A673 (cell line): ENCODE measurements around the gene RER1. TPM values are rescaled to one million over a fixed set of nuclear protein-coding genes. Genes with fewer than 3 reads are reported as not detected.
A peak's percentile ranks its signal among the peaks of the same experiment; 100 is the strongest.

Source experiments
- BruUV-seq: library from RNA; stranded (reverse); fragments of 400-500 nt; replicated peaks from 2 replicates; lab custom pipeline; 2021; lab: Mats Ljungman, UMichigan
- CTCF ChIA-PET: fragments of 300-600 bp; sonication (Branson Sonifier 250); formaldehyde crosslinking; loops from one replicate; lab custom pipeline; 2022; ENCODE audit warnings: antibody characterized with exemption; lab: Charles Lee
- POLR2A ChIA-PET: fragments of 300-600 bp; sonication (Branson Sonifier 250); formaldehyde crosslinking; loops from one replicate; lab custom pipeline; 2022; ENCODE audit warnings: antibody characterized with exemption; ENCODE audit not compliant: low non-redundant PET; lab: Charles Lee
- DNase-seq: peaks from one replicate; pipeline ENCODE4 v3.0.0-alpha.2; 2015; ENCODE audit warnings: low spot score
- H3K27ac ChIP-seq: fragments of 200-600 bp; sonication (generic); 2 replicates; pipeline ENCODE4 v1.5.1; 2016; ENCODE audit warnings: mixed run types, low read depth, mild to moderate bottlenecking, mixed read lengths, antibody characterized with exemption, low read length; ENCODE audit not compliant: poor library complexity, severe bottlenecking
- H3K27me3 ChIP-seq: fragments of 200-600 bp; sonication (generic); replicated peaks from 2 replicates; pipeline ENCODE4 v1.6.1; 2017; ENCODE audit warnings: mixed run types, low read depth, mild to moderate bottlenecking, mixed read lengths, antibody characterized with exemption, low read length; ENCODE audit not compliant: insufficient read depth, poor library complexity
- H3K36me3 ChIP-seq: fragments of 200-600 bp; sonication (generic); 2 replicates; pipeline ENCODE4 v1.6.1; 2016; ENCODE audit warnings: mixed run types, mild to moderate bottlenecking, mixed read lengths, antibody characterized with exemption, low read length; ENCODE audit not compliant: insufficient read depth, poor library complexity, severe bottlenecking
- H3K4me1 ChIP-seq: fragments of 200-600 bp; sonication (generic); 2 replicates; pipeline ENCODE4 v1.6.1; 2017; ENCODE audit warnings: mixed run types, mild to moderate bottlenecking, mixed read lengths, antibody characterized with exemption, low read length; ENCODE audit not compliant: insufficient read depth, poor library complexity, severe bottlenecking
- H3K4me3 ChIP-seq: fragments of 200-600 bp; sonication (generic); 2 replicates; pipeline ENCODE4 v1.5.1; 2016; ENCODE audit warnings: low read depth, mixed run types, mild to moderate bottlenecking, mixed read lengths, low read length; ENCODE audit not compliant: poor library complexity, severe bottlenecking
- H3K9me3 ChIP-seq: fragments of 200-600 bp; sonication (generic); 2 replicates; pipeline ENCODE4 v1.6.1; 2016; ENCODE audit warnings: mixed run types, low read depth, mild to moderate bottlenecking, mixed read lengths, antibody characterized with exemption, low read length; ENCODE audit not compliant: poor library complexity, severe bottlenecking
- CTCF ChIP-seq: fragments of 300-800, 200-600 bp; sonication (generic); conservative IDR thresholded peaks from 2 replicates; pipeline ENCODE4 v1.5.1; 2017; ENCODE audit warnings: low read depth, mild to moderate bottlenecking, antibody characterized with exemption, low read length, moderate library complexity, mixed read lengths
- EZH2 ChIP-seq: fragments of 200-600 bp; sonication (generic); IDR thresholded peaks from 2 replicates; pipeline ENCODE4 v1.6.1; 2017; ENCODE audit warnings: borderline replicate concordance, low read depth, mild to moderate bottlenecking, mixed read lengths, antibody characterized with exemption, low read length; ENCODE audit not compliant: poor library complexity, severe bottlenecking
- intact Hi-C: fragments of 100-400 bp; cut with micrococcal nuclease; formaldehyde crosslinking; loops from one replicate; pipeline ENCODE4 v1.10.0; 2022; ENCODE audit not compliant: unreplicated experiment
- total RNA-seq: library from RNA; stranded (reverse); gene quantifications from 2 replicates; pipeline ENCODE4 v1.2.3, GENCODE V29; 2021

RER1 gene
- total RNA-seq, 1 experiment from 2014 or later = 154 TPM

DNA sequence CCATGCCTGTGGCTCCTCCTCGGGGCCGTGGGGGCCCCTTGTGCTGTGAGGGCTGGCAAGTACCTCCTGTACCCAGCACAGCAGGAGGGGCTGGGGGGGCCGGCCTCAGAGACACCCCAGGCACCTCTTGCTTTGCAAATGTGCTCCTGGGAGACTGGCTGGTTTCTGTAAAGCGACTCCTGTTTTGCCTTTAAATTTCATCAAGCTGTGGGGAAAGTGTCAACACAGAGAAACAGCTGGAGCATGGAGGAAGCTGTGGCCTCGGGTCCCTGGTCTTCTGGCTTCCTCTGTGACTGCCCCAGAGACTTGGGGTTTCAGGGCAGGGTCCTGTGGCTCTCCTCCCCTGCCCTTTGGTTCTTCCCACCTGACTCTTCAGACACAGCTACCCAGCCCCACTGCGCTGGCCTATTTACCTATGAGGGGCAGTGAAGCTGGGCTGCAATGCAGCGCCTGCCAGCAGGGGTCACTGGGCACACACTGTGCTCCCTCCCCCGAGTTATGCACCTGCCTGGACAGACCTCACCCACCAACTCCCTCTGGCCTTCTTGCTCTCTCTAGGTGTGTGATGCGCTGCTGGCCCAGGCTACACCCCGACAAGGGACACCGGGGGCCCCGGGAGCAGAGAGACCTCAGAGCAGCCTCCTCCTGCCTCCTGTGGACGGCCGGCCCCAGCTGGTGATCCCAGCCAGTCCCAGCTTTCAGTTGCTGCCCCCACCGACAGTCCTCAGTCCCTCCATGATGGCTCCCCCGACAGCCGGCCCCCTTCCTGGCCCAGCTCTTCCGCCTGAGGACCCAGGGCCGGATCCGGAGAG, 38.3 kb downstream of the RER1 start:
- no peaks in the 10 kb centered on the region for H3K4me1 ChIP-seq
- POLR2A ChIA-PET = no interaction called here
- no peak overlapping the region for H3K4me3 ChIP-seq
- intact Hi-C loops = no loop called here
- TF ChIP-seq EZH2 = no peak
- peak; percentile 49 for TF ChIP-seq CTCF
- no peak overlapping the region for H3K27ac ChIP-seq
- BruUV-seq = no TSS peak
- no peaks in the 10 kb centered on the region for H3K9me3 ChIP-seq
- no peak for DNase-seq
- CTCF ChIA-PET = no interaction called here
- peaks cover 36% of the 10 kb centered on the region for H3K27me3 ChIP-seq
- H3K36me3 ChIP-seq = no peaks in the 10 kb centered on the region

GRCh38 chr1:2430592-2430973, 38.9 kb downstream of the RER1 start:
- BruUV-seq = no TSS peak
- H3K9me3 ChIP-seq = no peaks in the 10 kb centered on the region
- no peak for DNase-seq
- H3K4me3 ChIP-seq = no peak overlapping the region
- ChIA-PET POLR2A (no interaction called here), CTCF (no interaction called here)
- H3K27ac ChIP-seq = no peak overlapping the region
- peaks cover 42% of the 10 kb centered on the region for H3K27me3 ChIP-seq
- H3K36me3 ChIP-seq = no peaks in the 10 kb centered on the region
- intact Hi-C loops = no loop called here
- no peaks in the 10 kb centered on the region for H3K4me1 ChIP-seq
- TF ChIP-seq EZH2 (no peak), CTCF (no peak)

DNA sequence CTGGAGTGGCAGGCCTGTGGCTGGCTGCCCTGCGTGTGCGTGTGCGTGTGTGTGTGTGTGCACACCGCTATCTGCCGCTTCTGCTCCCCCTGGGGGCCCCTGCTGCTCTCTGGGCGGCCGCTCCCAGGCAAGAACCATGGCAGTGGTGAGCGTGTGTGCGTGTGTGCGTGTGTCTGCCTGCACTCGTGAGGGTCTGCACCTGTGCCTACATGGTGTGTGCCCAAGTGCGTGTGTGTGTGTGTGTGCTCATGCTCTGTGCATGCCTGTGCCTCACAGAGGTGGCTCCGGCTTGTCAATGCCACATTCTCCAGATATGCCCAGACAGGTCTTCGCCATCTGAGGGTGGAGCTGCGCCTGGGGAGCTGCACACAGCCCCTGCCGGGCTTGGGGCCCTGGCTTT, 39.5 kb downstream of the RER1 start:
- H3K27ac ChIP-seq = no peak overlapping the region
- H3K4me1 ChIP-seq = no peaks in the 10 kb centered on the region
- H3K36me3 ChIP-seq = no peaks in the 10 kb centered on the region
- POLR2A ChIA-PET = no interaction called here
- peaks cover 45% of the 10 kb centered on the region for H3K27me3 ChIP-seq
- H3K4me3 ChIP-seq = no peak overlapping the region
- intact Hi-C loops = no loop called here
- BruUV-seq = no TSS peak
- TF ChIP-seq EZH2 (no peak), CTCF (no peak)
- CTCF ChIA-PET = interaction anchor here (0.5 kb wide), 1 partner anchor 17 kb away, joined by 3 read pairs; no protein-coding TSS in a partner anchor
- H3K9me3 ChIP-seq = no peaks in the 10 kb centered on the region
- DNase-seq = no peak
